ENCODE data around the gene RMP24.
A peak's percentile ranks its signal among the peaks of the same experiment; 100 is the strongest.
"Not testable (repeated sequence)": the region's sequence is repeated elsewhere in the genome, so short reads cannot be mapped to it uniquely, and the experiment has no call there.

Gene RMP24

DNA sequence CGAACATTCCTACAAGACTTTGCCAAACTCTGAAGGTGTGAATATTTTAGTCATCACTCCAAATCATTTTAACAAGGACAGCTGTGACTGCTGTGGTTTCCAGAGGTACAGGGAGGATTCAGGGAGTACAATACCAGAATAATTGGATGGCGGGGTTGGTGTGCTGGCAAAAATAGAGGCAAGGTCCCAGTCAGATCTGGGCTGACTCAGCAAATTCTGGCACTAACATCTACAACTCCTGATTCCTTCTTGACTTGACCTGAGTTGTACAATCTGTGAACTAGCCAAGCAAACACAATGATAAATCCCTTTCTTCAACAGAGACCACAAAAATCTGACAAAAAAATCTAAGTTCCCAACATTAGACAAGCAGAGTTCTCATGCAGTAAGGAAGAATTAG is 40.4 kb downstream of the RMP24 start:
- ChIA-PET CTCF (interaction anchor here (0.5 kb wide), 1 partner anchor 273 kb away, joined by 3 read pairs; no protein-coding TSS in a partner anchor), POLR2A (no interaction called here)
- H3K36me3 ChIP-seq (ENCODE audit: control insufficient read depth in 2 of 3, insufficient read depth in 3 of 3, low read length in 3 of 3), result no peaks in the 10 kb centered on the region
- no peak overlapping the region for H3K4me3 ChIP-seq (ENCODE audit: low read length)
- H3K4me1 Mint-ChIP-seq, result peaks cover 0 to 6% (median 5%) of the 10 kb centered on the region in 7 donors
- no peaks in the 10 kb centered on the region for H3K4me1 ChIP-seq (ENCODE audit: control insufficient read depth in 2 of 2, insufficient read depth in 2 of 2, low read length in 2 of 2)
- H3K4me3 Mint-ChIP-seq, result no peak overlapping the region
- H3K36me3 Mint-ChIP-seq, result no peaks in the 10 kb centered on the region
- H3K27me3 Mint-ChIP-seq, result no peaks in the 10 kb centered on the region
- H3K27me3 ChIP-seq (ENCODE audit: control insufficient read depth in 2 of 2, insufficient read depth in 2 of 2, low read length in 2 of 2), result no peaks in the 10 kb centered on the region
- ATAC-seq (no peak), DNase-seq (no peak)
- peak overlapping the region in 1 of 9 donors; percentile 6 for H3K27ac Mint-ChIP-seq
- no peaks in the 10 kb centered on the region for H3K9me3 ChIP-seq (ENCODE audit: control insufficient read depth in 2 of 3, low read length in 3 of 3)
- H3K27ac ChIP-seq (ENCODE audit: low read depth, low read length), result no peak overlapping the region
- no peaks in the 10 kb centered on the region for H3K9me3 Mint-ChIP-seq
- intact Hi-C loops (cut with micrococcal nuclease), result loop anchor here in 1 of 2 donors (10.0 kb wide), 1 partner anchor 112 kb away; the partner anchor contains the start of genes ELP2 and SLC39A6

DNA sequence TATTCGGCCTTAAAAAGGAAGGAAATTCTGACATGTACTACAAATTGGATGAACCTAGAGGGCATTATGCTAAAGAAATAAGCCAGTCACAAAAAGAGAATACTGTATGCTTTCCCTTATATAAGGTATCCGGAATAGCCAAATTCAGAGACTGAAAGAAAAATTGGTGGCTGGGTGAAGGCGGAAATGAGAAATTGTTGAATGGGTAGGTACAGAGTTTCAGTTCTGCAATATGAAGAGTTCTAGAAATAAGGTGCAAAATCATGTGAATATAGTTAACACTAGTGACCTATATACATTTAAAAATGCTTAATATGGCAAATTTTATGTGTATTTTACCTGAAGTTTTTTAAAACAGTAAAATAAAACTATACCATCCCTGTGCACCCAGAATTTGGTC is 43.1 kb downstream of the RMP24 start:
- H3K27ac ChIP-seq (ENCODE audit: low read depth, low read length), result no peak overlapping the region
- H3K27me3 ChIP-seq (ENCODE audit: control insufficient read depth in 2 of 2, insufficient read depth in 2 of 2, low read length in 2 of 2), result no peaks in the 10 kb centered on the region
- no peaks in the 10 kb centered on the region for H3K36me3 ChIP-seq (ENCODE audit: control insufficient read depth in 2 of 3, insufficient read depth in 3 of 3, low read length in 3 of 3)
- intact Hi-C loops (cut with micrococcal nuclease), result loop anchor here (5.0 to 10.0 kb wide), 3 partner anchors 52 to 557 kb away; partner anchors contain the start of genes RPRD1A (in 2 of the 2), ELP2 (in 1 of the 2) and SLC39A6 (in 1 of the 2)
- ChIA-PET CTCF (no interaction called here), POLR2A (no interaction called here)
- no peaks in the 10 kb centered on the region for H3K27me3 Mint-ChIP-seq
- no peak overlapping the region for H3K4me3 ChIP-seq (ENCODE audit: low read length)
- ATAC-seq, result no peak
- no peaks in the 10 kb centered on the region for H3K36me3 Mint-ChIP-seq
- no peak overlapping the region for H3K4me3 Mint-ChIP-seq
- H3K4me1 ChIP-seq (ENCODE audit: control insufficient read depth in 2 of 2, insufficient read depth in 2 of 2, low read length in 2 of 2), result no peaks in the 10 kb centered on the region
- no peaks in the 10 kb centered on the region for H3K9me3 ChIP-seq (ENCODE audit: control insufficient read depth in 2 of 3, low read length in 3 of 3)
- H3K27ac Mint-ChIP-seq, result no peak overlapping the region
- no peak for DNase-seq
- no peaks in the 10 kb centered on the region for H3K9me3 Mint-ChIP-seq
- H3K4me1 Mint-ChIP-seq, result peaks cover 0 to 17% (median 5%) of the 10 kb centered on the region in 7 donors

DNA sequence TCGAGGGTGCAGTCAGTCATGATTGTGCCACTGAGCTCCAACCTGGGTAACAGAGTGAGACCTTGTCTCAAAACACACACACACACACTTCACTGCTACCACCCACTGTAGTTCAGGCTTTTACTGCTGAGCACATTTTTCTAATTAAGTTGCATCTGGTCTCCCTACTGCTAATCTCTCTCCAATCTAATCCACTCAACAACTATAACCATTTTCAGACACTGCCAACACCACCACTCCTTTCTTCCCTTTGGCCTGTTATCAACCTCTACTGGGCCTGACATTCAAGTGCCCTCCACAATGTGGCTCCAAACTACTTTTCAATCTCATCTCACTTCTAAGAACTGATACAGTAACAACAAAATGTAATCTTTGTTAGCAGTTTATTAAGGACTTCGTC is 44.8 kb downstream of the RMP24 start:
- intact Hi-C loops (cut with micrococcal nuclease), result loop anchor here (1.0 to 10.0 kb wide), 8 partner anchors 50 to 792 kb away; partner anchors contain the start of genes ELP2 (in 2 of the 2), RPRD1A (in 2 of the 2) and SLC39A6 (in 2 of the 2)
- no peaks in the 10 kb centered on the region for H3K36me3 ChIP-seq (ENCODE audit: control insufficient read depth in 2 of 3, insufficient read depth in 3 of 3, low read length in 3 of 3)
- Mint-ChIP-seq H3K9me3 (no peaks in the 10 kb centered on the region), H3K4me3 (no peak overlapping the region), H3K27me3 (no peaks in the 10 kb centered on the region), H3K36me3 (no peaks in the 10 kb centered on the region), H3K27ac (no peak overlapping the region), H3K4me1 (peaks cover 0 to 17% (median 5%) of the 10 kb centered on the region in 7 donors)
- ChIA-PET CTCF (interaction anchor here (0.5 to 6.7 kb wide), 15 partner anchors 10 to 590 kb away, joined by 3 to 38 read pairs (median 5); no protein-coding TSS in a partner anchor), POLR2A (no interaction called here)
- H3K9me3 ChIP-seq (ENCODE audit: control insufficient read depth in 2 of 3, low read length in 3 of 3), result no peaks in the 10 kb centered on the region
- ATAC-seq (no peak), DNase-seq (no peak)
- H3K27ac ChIP-seq (ENCODE audit: low read depth, low read length), result no peak overlapping the region
- no peaks in the 10 kb centered on the region for H3K4me1 ChIP-seq (ENCODE audit: control insufficient read depth in 2 of 2, insufficient read depth in 2 of 2, low read length in 2 of 2)
- no peaks in the 10 kb centered on the region for H3K27me3 ChIP-seq (ENCODE audit: control insufficient read depth in 2 of 2, insufficient read depth in 2 of 2, low read length in 2 of 2)
- H3K4me3 ChIP-seq (ENCODE audit: low read length), result no peak overlapping the region

DNA sequence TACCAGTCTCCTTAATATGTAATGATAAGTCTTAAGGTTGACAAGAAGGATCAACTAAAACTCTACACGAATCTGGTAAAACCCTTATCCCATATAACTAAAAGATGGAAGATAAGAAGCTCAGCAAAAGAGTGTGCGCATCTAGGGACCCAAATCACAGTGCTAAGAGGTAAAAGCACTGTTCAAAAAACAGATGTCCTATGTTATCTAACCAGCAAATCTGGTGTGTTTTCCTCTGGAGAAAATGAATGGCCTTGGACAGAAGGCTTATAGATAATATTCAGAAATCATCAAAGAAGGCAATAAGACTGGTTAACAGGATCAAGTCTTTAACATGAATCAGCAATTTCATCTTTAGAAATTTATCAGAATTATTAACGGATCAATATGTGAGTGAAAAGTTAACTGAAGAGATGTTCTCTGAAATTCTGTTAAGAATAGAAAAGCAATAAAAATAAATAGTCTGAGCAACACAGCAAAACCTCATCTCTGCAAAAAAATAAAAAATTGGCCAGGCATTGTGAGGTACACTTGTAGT is 47.8 kb downstream of the RMP24 start:
- Mint-ChIP-seq H3K4me1 (peaks cover 3 to 23% (median 11%) of the 10 kb centered on the region in 7 donors), H3K27ac (peak overlapping the region in 1 of 9 donors; percentile 67), H3K4me3 (no peak overlapping the region), H3K27me3 (no peaks in the 10 kb centered on the region), H3K36me3 (peaks cover 0 to 5% (median under 1%) of the 10 kb centered on the region in 5 donors), H3K9me3 (no peaks in the 10 kb centered on the region)
- no peak for DNase-seq
- ATAC-seq, result no peak
- H3K36me3 ChIP-seq (ENCODE audit: control insufficient read depth in 2 of 3, insufficient read depth in 3 of 3, low read length in 3 of 3), result no peaks in the 10 kb centered on the region
- ChIA-PET CTCF (interaction anchor here (0.5 to 6.7 kb wide), 2 partner anchors 264 to 284 kb away, joined by 3 to 38 read pairs; no protein-coding TSS in a partner anchor), POLR2A (no interaction called here)
- H3K9me3 ChIP-seq (ENCODE audit: control insufficient read depth in 2 of 3, low read length in 3 of 3), result no peaks in the 10 kb centered on the region
- intact Hi-C loops (cut with micrococcal nuclease), result no loop called here
- H3K27me3 ChIP-seq (ENCODE audit: control insufficient read depth in 2 of 2, insufficient read depth in 2 of 2, low read length in 2 of 2), result no peaks in the 10 kb centered on the region
- no peak overlapping the region for H3K4me3 ChIP-seq (ENCODE audit: low read length)
- H3K27ac ChIP-seq (ENCODE audit: low read depth, low read length), result no peak overlapping the region
- H3K4me1 ChIP-seq (ENCODE audit: control insufficient read depth in 2 of 2, insufficient read depth in 2 of 2, low read length in 2 of 2), result no peaks in the 10 kb centered on the region

DNA sequence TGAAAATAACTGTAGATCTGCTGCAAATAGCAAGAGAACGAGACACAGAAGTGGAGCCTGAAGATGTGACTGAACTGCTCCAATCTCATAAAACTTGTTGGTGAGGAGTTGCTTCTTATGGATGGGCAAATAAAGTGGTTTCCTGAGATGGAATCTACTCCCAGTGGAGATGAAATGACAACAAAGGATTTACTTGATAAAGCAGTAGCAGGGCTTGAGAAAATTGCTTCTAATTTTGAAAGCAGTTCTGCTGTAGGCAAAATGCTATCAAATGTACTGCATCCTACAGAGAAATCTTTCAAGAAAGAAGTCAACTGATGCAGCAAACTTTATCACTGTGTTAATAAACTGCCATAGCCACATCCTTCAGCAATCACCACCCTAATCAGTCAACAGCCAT is 50.9 kb downstream of the RMP24 start:
- POLR2A ChIA-PET, result no interaction called here
- H3K4me1 Mint-ChIP-seq, result peaks cover under 1 to 33% (median 18%) of the 10 kb centered on the region in 7 donors
- H3K9me3 Mint-ChIP-seq, result no peaks in the 10 kb centered on the region
- peaks cover 3 to 15% (median 9%) of the 10 kb centered on the region in 5 donors for H3K36me3 Mint-ChIP-seq
- Histone ChIP-seq H3K4me1 (ENCODE audit: control insufficient read depth in 2 of 2, insufficient read depth in 2 of 2, low read length in 2 of 2) (no peaks in the 10 kb centered on the region), H3K27ac (ENCODE audit: low read depth, low read length) (no peak overlapping the region), H3K27me3 (ENCODE audit: control insufficient read depth in 2 of 2, insufficient read depth in 2 of 2, low read length in 2 of 2) (no peaks in the 10 kb centered on the region), H3K9me3 (ENCODE audit: control insufficient read depth in 2 of 3, low read length in 3 of 3) (no peaks in the 10 kb centered on the region), H3K4me3 (ENCODE audit: low read length) (no peak overlapping the region), H3K36me3 (ENCODE audit: control insufficient read depth in 2 of 3, insufficient read depth in 3 of 3, low read length in 3 of 3) (peaks cover 7 to 18% (median 11%) of the 10 kb centered on the region in 3 experiments)
- H3K27ac Mint-ChIP-seq, result peak overlapping the region in 4 of 9 donors; percentile 16 to 76 (median 46)
- no peak overlapping the region for H3K4me3 Mint-ChIP-seq
- H3K27me3 Mint-ChIP-seq, result no peaks in the 10 kb centered on the region
- intact Hi-C loops (cut with micrococcal nuclease), result no loop called here
- DNase-seq (no peak), ATAC-seq (no peak)
- CTCF ChIA-PET, result interaction anchor here (0.9 kb wide), 1 partner anchor 33 kb away, joined by 3 read pairs; no protein-coding TSS in a partner anchor

DNA sequence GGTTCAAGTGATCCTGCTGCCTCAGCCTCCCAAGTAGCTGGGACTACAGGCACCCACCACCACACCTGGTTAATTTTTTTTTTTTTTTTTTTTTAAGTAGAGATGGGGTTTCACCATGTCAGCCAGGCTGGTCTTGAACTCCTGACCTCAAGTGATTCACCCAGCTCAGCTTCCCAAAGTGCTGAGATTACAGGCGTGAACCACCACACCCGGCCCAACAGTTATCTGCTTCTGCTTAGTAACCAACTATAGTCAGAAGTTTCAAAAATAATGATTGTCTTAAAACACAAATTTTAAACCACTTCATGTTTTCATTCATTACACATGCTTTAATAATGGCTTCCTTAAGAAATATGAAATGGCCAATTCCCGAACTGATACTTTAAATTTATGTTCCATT is 51.8 kb downstream of the RMP24 start:
- H3K27me3 Mint-ChIP-seq; H3K4me3 ChIP-seq (ENCODE audit: low read length); H3K27ac Mint-ChIP-seq; H3K27me3 ChIP-seq (ENCODE audit: control insufficient read depth in 2 of 2, insufficient read depth in 2 of 2, low read length in 2 of 2); POLR2A ChIA-PET; intact Hi-C loops (cut with micrococcal nuclease); H3K9me3 Mint-ChIP-seq; H3K9me3 ChIP-seq (ENCODE audit: control insufficient read depth in 2 of 3, low read length in 3 of 3); H3K4me1 ChIP-seq (ENCODE audit: control insufficient read depth in 2 of 2, insufficient read depth in 2 of 2, low read length in 2 of 2); CTCF ChIA-PET; DNase-seq; ATAC-seq; H3K4me3 Mint-ChIP-seq; H3K27ac ChIP-seq (ENCODE audit: low read depth, low read length): not testable (repeated sequence)
- Mint-ChIP-seq H3K36me3 (peaks cover 3 to 16% (median 9%) of the 10 kb centered on the region in 5 donors), H3K4me1 (peaks cover 4 to 39% (median 20%) of the 10 kb centered on the region in 7 donors)
- peaks cover 7 to 21% (median 11%) of the 10 kb centered on the region in 3 experiments for H3K36me3 ChIP-seq (ENCODE audit: control insufficient read depth in 2 of 3, insufficient read depth in 3 of 3, low read length in 3 of 3)

DNA sequence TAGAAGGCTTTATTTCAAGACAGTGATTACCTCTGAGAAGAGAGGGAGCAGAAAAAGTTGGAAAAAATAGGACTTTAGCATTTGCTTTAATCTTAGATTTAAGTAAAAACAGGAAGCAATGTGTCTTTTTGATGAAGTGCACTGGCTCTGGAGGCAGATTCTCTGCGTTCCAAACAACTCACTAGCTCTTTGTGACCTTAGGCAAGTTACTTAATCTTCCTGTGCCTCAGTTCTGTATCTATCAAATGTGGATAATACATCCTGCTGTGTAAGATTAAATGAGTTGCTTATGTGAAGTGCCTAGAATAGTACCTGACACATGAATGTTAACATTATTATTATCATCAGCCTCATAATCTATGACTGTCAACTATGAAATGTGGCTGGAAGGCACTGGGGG is 52.5 kb downstream of the RMP24 start:
- Histone ChIP-seq H3K27me3 (ENCODE audit: control insufficient read depth in 2 of 2, insufficient read depth in 2 of 2, low read length in 2 of 2) (no peaks in the 10 kb centered on the region), H3K27ac (ENCODE audit: low read depth, low read length) (no peak overlapping the region), H3K4me1 (ENCODE audit: control insufficient read depth in 2 of 2, insufficient read depth in 2 of 2, low read length in 2 of 2) (no peaks in the 10 kb centered on the region), H3K4me3 (ENCODE audit: low read length) (no peak overlapping the region), H3K36me3 (ENCODE audit: control insufficient read depth in 2 of 3, insufficient read depth in 3 of 3, low read length in 3 of 3) (peaks cover 7 to 23% (median 11%) of the 10 kb centered on the region in 3 experiments), H3K9me3 (ENCODE audit: control insufficient read depth in 2 of 3, low read length in 3 of 3) (no peaks in the 10 kb centered on the region)
- Mint-ChIP-seq H3K4me1 (peaks cover 4 to 43% (median 22%) of the 10 kb centered on the region in 7 donors), H3K27me3 (no peaks in the 10 kb centered on the region), H3K4me3 (peak overlapping the region in 1 of 10 donors; percentile 45), H3K9me3 (no peaks in the 10 kb centered on the region), H3K27ac (peak overlapping the region in 8 of 9 donors; percentile 10 to 75 (median 53)), H3K36me3 (peaks cover 3 to 16% (median 9%) of the 10 kb centered on the region in 5 donors)
- ATAC-seq (no peak), DNase-seq (no peak)
- CTCF ChIA-PET, result no interaction called here
- intact Hi-C loops (cut with micrococcal nuclease), result no loop called here
- POLR2A ChIA-PET, result no interaction called here
